Measurements from ENCODE around the gene MAST3.

DNA sequence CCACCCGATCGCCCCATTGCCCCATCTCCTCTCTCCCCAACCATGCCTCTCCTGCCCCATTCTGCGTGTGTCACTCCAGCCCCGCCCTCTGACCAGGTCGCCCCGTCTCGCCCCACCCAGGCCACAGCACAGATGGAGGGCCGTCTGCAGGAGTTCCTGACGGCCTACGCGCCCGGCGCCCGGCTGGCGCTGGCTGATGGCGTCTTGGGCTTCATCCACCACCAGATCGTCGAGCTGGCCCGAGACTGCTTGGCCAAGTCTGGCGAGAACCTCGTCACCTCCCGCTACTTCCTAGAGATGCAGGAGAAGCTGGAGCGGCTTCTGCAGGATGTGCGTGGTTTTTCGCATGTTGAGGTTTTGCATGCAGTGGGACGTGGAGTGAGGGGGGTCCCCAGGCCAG, 26.2 kb downstream of the MAST3 start:
- TF ChIP-seq POLR2A (IDR thresholded peaks at IDR 0.05; ENCODE audit: control extremely low read depth in 1 of 2, low read depth in 2 of 2, low read length in 2 of 2) (no peak), MAFK (IDR thresholded peaks at IDR 0.05; ENCODE audit: low read depth, low read length) (no peak), POU5F1 (IDR thresholded peaks at IDR 0.05; ENCODE audit: low read depth, low read length) (no peak), EZH2 (IDR thresholded peaks at IDR 0.05; ENCODE audit: low read depth, low read length, severe bottlenecking) (no peak), JUND (IDR thresholded peaks at IDR 0.05; ENCODE audit: low read length) (no peak), TCF12 (IDR thresholded peaks at IDR 0.05; ENCODE audit: low read depth, low read length) (no peak)
- TF ChIP-seq, protein P1, sequence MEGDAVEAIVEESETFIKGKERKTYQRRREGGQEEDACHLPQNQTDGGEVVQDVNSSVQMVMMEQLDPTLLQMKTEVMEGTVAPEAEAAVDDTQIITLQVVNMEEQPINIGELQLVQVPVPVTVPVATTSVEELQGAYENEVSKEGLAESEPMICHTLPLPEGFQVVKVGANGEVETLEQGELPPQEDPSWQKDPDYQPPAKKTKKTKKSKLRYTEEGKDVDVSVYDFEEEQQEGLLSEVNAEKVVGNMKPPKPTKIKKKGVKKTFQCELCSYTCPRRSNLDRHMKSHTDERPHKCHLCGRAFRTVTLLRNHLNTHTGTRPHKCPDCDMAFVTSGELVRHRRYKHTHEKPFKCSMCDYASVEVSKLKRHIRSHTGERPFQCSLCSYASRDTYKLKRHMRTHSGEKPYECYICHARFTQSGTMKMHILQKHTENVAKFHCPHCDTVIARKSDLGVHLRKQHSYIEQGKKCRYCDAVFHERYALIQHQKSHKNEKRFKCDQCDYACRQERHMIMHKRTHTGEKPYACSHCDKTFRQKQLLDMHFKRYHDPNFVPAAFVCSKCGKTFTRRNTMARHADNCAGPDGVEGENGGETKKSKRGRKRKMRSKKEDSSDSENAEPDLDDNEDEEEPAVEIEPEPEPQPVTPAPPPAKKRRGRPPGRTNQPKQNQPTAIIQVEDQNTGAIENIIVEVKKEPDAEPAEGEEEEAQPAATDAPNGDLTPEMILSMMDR (IDR thresholded peaks at IDR 0.05; ENCODE audit: control extremely low read depth in 1 of 3, insufficient read depth in 1 of 3, low read depth in 1 of 3, low read length in 3 of 3), result no peak

Data from H1 (cell line).